HepG2 (cell line): ENCODE data around the gene C21orf91. TPM values are rescaled to one million over a fixed set of nuclear protein-coding genes. Genes with fewer than 3 reads are reported as not detected.

Source experiments
- CBFB ChIP-seq: sonication (generic); formaldehyde crosslinking; IDR thresholded peaks from 2 replicates; pipeline ENCODE4 v1.4.0; 2020; ENCODE audit warnings: missing genetic modification reagents
- CCAR2 ChIP-seq: fragments of 200-400 bp; formaldehyde crosslinking; optimal IDR thresholded peaks from 2 replicates; pipeline ENCODE3; 2018; ENCODE audit warnings: low read depth, mild to moderate bottlenecking, low read length, moderate library complexity
- CHCHD3 ChIP-seq: sonication (generic); formaldehyde crosslinking; IDR thresholded peaks from 2 replicates; pipeline ENCODE4 v1.8.0; 2022; ENCODE audit warnings: mild to moderate bottlenecking, missing genetic modification reagents, moderate library complexity
- JUN ChIP-seq: sonication (generic); formaldehyde crosslinking; IDR thresholded peaks from 2 replicates; pipeline ENCODE4 v1.4.0; 2020; ENCODE audit warnings: mild to moderate bottlenecking, missing genetic modification reagents
- KMT2A ChIP-seq: sonication (generic); formaldehyde crosslinking; IDR thresholded peaks from 2 replicates; pipeline ENCODE4 v1.4.0; 2020; ENCODE audit warnings: missing genetic modification reagents
- NAIF1 ChIP-seq: sonication (generic); formaldehyde crosslinking; IDR thresholded peaks from 2 replicates; pipeline ENCODE4 v1.5.0; 2020; ENCODE audit warnings: mild to moderate bottlenecking, missing genetic modification reagents, borderline replicate concordance
- PBX3 ChIP-seq: sonication (generic); formaldehyde crosslinking; IDR thresholded peaks from 2 replicates; pipeline ENCODE4 v1.8.1; 2023; ENCODE audit warnings: missing genetic modification reagents, inconsistent platforms, borderline replicate concordance
- SRSF1 ChIP-seq: fragments of 200-400 bp; formaldehyde crosslinking; optimal IDR thresholded peaks from 2 replicates; pipeline ENCODE3; 2017; ENCODE audit warnings: mild to moderate bottlenecking, low read depth, low read length, moderate library complexity
- ZNF124 ChIP-seq: sonication (generic); formaldehyde crosslinking; IDR thresholded peaks from 2 replicates; pipeline ENCODE4 v1.4.0; 2020; ENCODE audit warnings: missing genetic modification reagents
- ZNF432 ChIP-seq: sonication (generic); formaldehyde crosslinking; IDR thresholded peaks from 2 replicates; pipeline ENCODE4 v1.5.0; 2020; ENCODE audit warnings: missing genetic modification reagents, mild to moderate bottlenecking, borderline replicate concordance
- ZNF790 ChIP-seq: sonication (generic); formaldehyde crosslinking; IDR thresholded peaks from 2 replicates; pipeline ENCODE4 v1.8.0; 2022; ENCODE audit warnings: missing genetic modification reagents, mild to moderate bottlenecking, borderline replicate concordance
- ZSCAN31 ChIP-seq: sonication (generic); formaldehyde crosslinking; IDR thresholded peaks from 2 replicates; pipeline ENCODE4 v1.5.0; 2020; ENCODE audit warnings: low read depth, mild to moderate bottlenecking, missing genetic modification reagents
- polyA plus RNA-seq, 8 experiments: library from polyadenylated mRNA; depleted of rRNA in 3 of 8; stranded (reverse) in 7 of 8; unstranded in 1 of 8; fragments of >200 nt; fragmentation: Illumina TruSeq in 4 of 8; extraction: Trizol in 4 of 8; gene quantifications; 2 replicates each; pipeline versions ENCODE4 v1.2.1 to v1.2.3, GENCODE V29; 2011 to 2016; ENCODE audit warnings: low read depth in 4 of 8, missing spikeins in 1 of 8, mixed read lengths in 1 of 8; ENCODE audit not compliant: insufficient read depth in 1 of 8
- total RNA-seq, 5 experiments: library from RNA; depleted of rRNA; stranded (reverse); fragments of >200 nt; fragmentation: Illumina TruSeq; extraction: Trizol; gene quantifications; 2 replicates each; pipeline ENCODE4 v1.2.3, GENCODE V29; 2016; ENCODE audit warnings: low read depth in 1 of 5
- TF ChIP-seq, protein P1 (sequence below): sonication (generic); formaldehyde crosslinking; IDR thresholded peaks from 2 replicates; pipeline ENCODE4 v1.4.0; 2020; ENCODE audit warnings: mild to moderate bottlenecking, low read depth, missing genetic modification reagents
- TF ChIP-seq, protein P2 (sequence below): sonication (generic); formaldehyde crosslinking; conservative IDR thresholded peaks from 2 replicates; pipeline ENCODE4 v1.4.0; 2020; ENCODE audit warnings: missing genetic modification reagents
- TF ChIP-seq, protein P3 (sequence below): sonication (generic); formaldehyde crosslinking; IDR thresholded peaks from 2 replicates; pipeline ENCODE4 v1.4.0; 2020; ENCODE audit warnings: missing genetic modification reagents
- TF ChIP-seq, protein P4 (sequence below): sonication (generic); formaldehyde crosslinking; IDR thresholded peaks from 2 replicates; pipeline ENCODE4 v1.4.0; 2020; ENCODE audit warnings: missing genetic modification reagents, borderline replicate concordance
- TF ChIP-seq, protein P5 (sequence below): sonication (generic); formaldehyde crosslinking; IDR thresholded peaks from 2 replicates; pipeline ENCODE4 v1.4.0; 2020; ENCODE audit warnings: missing genetic modification reagents, mild to moderate bottlenecking, borderline replicate concordance

Gene C21orf91
- total and polyA plus RNA-seq, 2 of the 13 experiments (the other 11 are each of a cell fraction or from before 2014, with no cell fraction given) = 2.9 to 7.8 TPM

- TF ChIP-seq, protein P1, sequence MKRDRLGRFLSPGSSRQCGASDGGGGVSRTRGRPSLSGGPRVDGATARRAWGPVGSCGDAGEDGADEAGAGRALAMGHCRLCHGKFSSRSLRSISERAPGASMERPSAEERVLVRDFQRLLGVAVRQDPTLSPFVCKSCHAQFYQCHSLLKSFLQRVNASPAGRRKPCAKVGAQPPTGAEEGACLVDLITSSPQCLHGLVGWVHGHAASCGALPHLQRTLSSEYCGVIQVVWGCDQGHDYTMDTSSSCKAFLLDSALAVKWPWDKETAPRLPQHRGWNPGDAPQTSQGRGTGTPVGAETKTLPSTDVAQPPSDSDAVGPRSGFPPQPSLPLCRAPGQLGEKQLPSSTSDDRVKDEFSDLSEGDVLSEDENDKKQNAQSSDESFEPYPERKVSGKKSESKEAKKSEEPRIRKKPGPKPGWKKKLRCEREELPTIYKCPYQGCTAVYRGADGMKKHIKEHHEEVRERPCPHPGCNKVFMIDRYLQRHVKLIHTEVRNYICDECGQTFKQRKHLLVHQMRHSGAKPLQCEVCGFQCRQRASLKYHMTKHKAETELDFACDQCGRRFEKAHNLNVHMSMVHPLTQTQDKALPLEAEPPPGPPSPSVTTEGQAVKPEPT (CRISPR knock-in tag) = no peak
- no peak for TF ChIP-seq PBX3 (CRISPR knock-in tag)
- no peak; the same call in 1 of the 2 replicates for TF ChIP-seq CBFB (CRISPR knock-in tag)
- TF ChIP-seq KMT2A (CRISPR knock-in tag) = peak; percentile 6; the same call in 1 of the 2 replicates
- peak; percentile 68 for TF ChIP-seq SRSF1
- TF ChIP-seq, protein P2, sequence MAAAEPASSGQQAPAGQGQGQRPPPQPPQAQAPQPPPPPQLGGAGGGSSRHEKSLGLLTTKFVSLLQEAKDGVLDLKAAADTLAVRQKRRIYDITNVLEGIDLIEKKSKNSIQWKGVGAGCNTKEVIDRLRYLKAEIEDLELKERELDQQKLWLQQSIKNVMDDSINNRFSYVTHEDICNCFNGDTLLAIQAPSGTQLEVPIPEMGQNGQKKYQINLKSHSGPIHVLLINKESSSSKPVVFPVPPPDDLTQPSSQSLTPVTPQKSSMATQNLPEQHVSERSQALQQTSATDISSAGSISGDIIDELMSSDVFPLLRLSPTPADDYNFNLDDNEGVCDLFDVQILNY (CRISPR knock-in tag) = 0 out of 2 replicates have a peak, but pooled peaks have one; percentile 23
- TF ChIP-seq ZNF432 (CRISPR knock-in tag) = no peak; the same call in 1 of the 2 replicates
- TF ChIP-seq, protein P3, sequence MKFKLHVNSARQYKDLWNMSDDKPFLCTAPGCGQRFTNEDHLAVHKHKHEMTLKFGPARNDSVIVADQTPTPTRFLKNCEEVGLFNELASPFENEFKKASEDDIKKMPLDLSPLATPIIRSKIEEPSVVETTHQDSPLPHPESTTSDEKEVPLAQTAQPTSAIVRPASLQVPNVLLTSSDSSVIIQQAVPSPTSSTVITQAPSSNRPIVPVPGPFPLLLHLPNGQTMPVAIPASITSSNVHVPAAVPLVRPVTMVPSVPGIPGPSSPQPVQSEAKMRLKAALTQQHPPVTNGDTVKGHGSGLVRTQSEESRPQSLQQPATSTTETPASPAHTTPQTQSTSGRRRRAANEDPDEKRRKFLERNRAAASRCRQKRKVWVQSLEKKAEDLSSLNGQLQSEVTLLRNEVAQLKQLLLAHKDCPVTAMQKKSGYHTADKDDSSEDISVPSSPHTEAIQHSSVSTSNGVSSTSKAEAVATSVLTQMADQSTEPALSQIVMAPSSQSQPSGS (CRISPR knock-in tag) = 0 out of 2 replicates have a peak, but pooled peaks have one; percentile 33
- 0 out of 2 replicates have a peak, but pooled peaks have one; percentile 16 for TF ChIP-seq NAIF1 (CRISPR knock-in tag)
- TF ChIP-seq CHCHD3 (CRISPR knock-in tag) = peak; percentile 52; the same call in 1 of the 2 replicates
- 0 out of 2 replicates have a peak, but pooled peaks have one; percentile 77 for TF ChIP-seq ZNF790 (CRISPR knock-in tag)
- TF ChIP-seq ZSCAN31 (CRISPR knock-in tag) = peak; percentile 41; the same call in 1 of the 2 replicates
- TF ChIP-seq, protein P4, sequence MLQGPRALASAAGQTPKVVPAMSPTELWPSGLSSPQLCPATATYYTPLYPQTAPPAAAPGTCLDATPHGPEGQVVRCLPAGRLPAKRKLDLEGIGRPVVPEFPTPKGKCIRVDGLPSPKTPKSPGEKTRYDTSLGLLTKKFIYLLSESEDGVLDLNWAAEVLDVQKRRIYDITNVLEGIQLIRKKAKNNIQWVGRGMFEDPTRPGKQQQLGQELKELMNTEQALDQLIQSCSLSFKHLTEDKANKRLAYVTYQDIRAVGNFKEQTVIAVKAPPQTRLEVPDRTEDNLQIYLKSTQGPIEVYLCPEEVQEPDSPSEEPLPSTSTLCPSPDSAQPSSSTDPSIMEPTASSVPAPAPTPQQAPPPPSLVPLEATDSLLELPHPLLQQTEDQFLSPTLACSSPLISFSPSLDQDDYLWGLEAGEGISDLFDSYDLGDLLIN (CRISPR knock-in tag) = 0 out of 2 replicates have a peak, but pooled peaks have one; percentile 32
- TF ChIP-seq, protein P5, sequence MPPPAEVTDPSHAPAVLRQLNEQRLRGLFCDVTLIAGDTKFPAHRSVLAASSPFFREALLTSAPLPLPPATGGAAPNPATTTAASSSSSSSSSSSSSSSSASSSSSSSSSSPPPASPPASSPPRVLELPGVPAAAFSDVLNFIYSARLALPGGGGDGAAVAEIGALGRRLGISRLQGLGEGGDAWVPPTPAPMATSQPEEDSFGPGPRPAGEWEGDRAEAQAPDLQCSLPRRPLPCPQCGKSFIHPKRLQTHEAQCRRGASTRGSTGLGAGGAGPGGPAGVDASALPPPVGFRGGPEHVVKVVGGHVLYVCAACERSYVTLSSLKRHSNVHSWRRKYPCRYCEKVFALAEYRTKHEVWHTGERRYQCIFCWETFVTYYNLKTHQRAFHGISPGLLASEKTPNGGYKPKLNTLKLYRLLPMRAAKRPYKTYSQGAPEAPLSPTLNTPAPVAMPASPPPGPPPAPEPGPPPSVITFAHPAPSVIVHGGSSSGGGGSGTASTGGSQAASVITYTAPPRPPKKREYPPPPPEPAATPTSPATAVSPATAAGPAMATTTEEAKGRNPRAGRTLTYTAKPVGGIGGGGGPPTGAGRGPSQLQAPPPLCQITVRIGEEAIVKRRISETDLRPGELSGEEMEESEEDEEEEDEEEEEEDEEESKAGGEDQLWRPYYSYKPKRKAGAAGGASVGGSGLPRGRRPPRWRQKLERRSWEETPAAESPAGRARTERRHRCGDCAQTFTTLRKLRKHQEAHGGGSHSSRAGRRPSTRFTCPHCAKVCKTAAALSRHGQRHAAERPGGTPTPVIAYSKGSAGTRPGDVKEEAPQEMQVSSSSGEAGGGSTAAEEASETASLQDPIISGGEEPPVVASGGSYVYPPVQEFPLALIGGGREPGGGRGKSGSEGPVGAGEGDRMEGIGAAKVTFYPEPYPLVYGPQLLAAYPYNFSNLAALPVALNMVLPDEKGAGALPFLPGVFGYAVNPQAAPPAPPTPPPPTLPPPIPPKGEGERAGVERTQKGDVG = 0 out of 2 replicates have a peak, but pooled peaks have one; percentile 34
- no peak for TF ChIP-seq CCAR2
- no peak for TF ChIP-seq JUN (CRISPR knock-in tag)
- TF ChIP-seq ZNF124 (CRISPR knock-in tag) = 0 out of 2 replicates have a peak, but pooled peaks have one; percentile 14
These were observed at the start of gene C21orf91 (continued) for GRCh38 chr21:17819114-17819876.
